Stimulated activated CD8-positive, alpha-beta memory T cell treated with anti-CD3 and anti-CD28 coated beads, Interleukin-4, amount 100 ng/mL, for 48 hours (primary cell): ENCODE measurements around the gene PRXL2B.

Experiments used
- DNase-seq: peaks from one replicate; pipeline ENCODE4 v3.0.0-alpha.2; 2020

PRXL2B gene

GRCh38 chr1:2587860-2588571, 1.4 kb downstream of the PRXL2B start:
- no peak for DNase-seq

GRCh38 chr1:2588661-2589430, 2.3 kb downstream of the PRXL2B start:
- DNase-seq, result no peak

GRCh38 chr1:2589431-2590232, 3.1 kb downstream of the PRXL2B start:
- no peak for DNase-seq

- no peak for DNase-seq
These were observed 3.9 kb downstream of the PRXL2B start for GRCh38 chr1:2590233-2591141.

GRCh38 chr1:2591233-2591580, 4.6 kb downstream of the PRXL2B start:
- DNase-seq, result no peak

- DNase-seq, result no peak
These were observed 5.1 kb downstream of the PRXL2B start for GRCh38 chr1:2591581-2592261.

GRCh38 chr1:2592672-2593071, 6.1 kb downstream of the PRXL2B start:
- no peak for DNase-seq

- DNase-seq, result no peak
These were observed 6.8 kb downstream of the PRXL2B start for GRCh38 chr1:2593251-2593878.

- DNase-seq, result no peak
These were observed 7.5 kb downstream of the PRXL2B start for GRCh38 chr1:2594001-2594640.

GRCh38 chr1:2594641-2595131, 8.1 kb downstream of the PRXL2B start:
- DNase-seq, result no peak

GRCh38 chr1:2595261-2595811, 8.8 kb downstream of the PRXL2B start:
- no peak for DNase-seq

GRCh38 chr1:2595812-2596529, 9.4 kb downstream of the PRXL2B start:
- DNase-seq, result no peak

GRCh38 chr1:2596530-2597333, 10.2 kb downstream of the PRXL2B start:
- DNase-seq, result no peak

- no peak for DNase-seq
These were observed 11.1 kb downstream of the PRXL2B start for GRCh38 chr1:2597441-2598328.

- no peak for DNase-seq
These were observed 11.9 kb downstream of the PRXL2B start for GRCh38 chr1:2598329-2598931.

- no peak for DNase-seq
These were observed 15.2 kb downstream of the PRXL2B start for GRCh38 chr1:2601721-2602303.

GRCh38 chr1:2602311-2602835, 15.8 kb downstream of the PRXL2B start:
- DNase-seq, result no peak
